ENCODE data around the gene CSRP1. TPM values are rescaled to one million over a fixed set of nuclear protein-coding genes. Genes with fewer than 3 reads are reported as not detected.
A peak's percentile ranks its signal among the peaks of the same experiment; 100 is the strongest.
"Not testable (repeated sequence)": the region's sequence is repeated elsewhere in the genome, so short reads cannot be mapped to it uniquely, and the experiment has no call there.

Gene CSRP1
- polyA plus RNA-seq, 1 donor from 2014 or later = 53.4 TPM

DNA sequence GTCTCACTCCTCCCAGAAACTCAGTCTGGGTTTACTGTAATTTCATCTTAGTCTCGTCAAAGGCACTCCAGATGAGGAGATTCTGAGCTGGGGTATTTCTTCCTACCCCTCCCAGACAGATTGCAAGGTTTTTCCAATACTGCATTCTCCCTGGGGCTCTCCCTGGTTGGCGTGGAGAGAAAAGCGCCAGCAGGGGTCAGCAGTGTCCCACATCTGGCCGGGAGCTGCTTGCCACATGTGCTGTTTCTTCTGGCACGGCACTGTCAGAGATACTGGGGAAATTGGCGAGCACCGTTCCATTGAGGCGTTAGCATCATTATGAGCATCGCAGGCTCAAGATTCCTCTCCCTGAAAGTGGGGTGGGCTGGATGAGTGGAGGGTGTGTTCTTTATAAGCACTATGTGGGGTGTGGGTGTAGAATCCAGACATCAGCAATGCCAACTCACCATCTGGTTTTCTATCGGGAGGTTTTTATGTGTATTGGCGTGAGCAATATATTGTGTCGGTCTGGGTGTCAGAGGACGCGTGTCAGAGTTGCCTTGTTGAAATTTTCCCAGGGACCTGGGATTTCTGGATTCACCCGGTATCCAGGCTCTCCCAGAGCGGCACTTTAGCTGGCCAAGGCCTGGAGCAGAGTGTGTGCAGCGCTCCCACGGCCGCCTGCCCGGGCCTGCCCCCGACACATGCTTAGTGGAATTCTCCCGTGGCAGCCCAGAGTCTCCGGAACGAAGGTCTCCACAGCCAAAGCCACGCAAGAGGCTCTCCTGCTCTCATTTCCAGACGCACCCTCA lies 24.0 kb upstream of the CSRP1 start:
- peaks cover 6% of the 10 kb centered on the region for H3K27me3 Mint-ChIP-seq
- H3K27ac Mint-ChIP-seq = no peak overlapping the region
- peaks cover 11% of the 10 kb centered on the region for H3K36me3 Mint-ChIP-seq
- H3K9me3 Mint-ChIP-seq = peaks cover 0 to 1% (median 0%) of the 10 kb centered on the region in 3 donors
- no peak overlapping the region for H3K4me3 Mint-ChIP-seq
- H3K4me1 Mint-ChIP-seq = peaks cover 0 to 2% (median 1%) of the 10 kb centered on the region in 3 donors

GRCh38 chr1:201528631-201529252 lies 21.8 kb upstream of the CSRP1 start:
- H3K27me3 Mint-ChIP-seq = peaks cover 1% of the 10 kb centered on the region
- H3K36me3 Mint-ChIP-seq = peaks cover 19% of the 10 kb centered on the region
- no peak overlapping the region for H3K27ac Mint-ChIP-seq
- no peaks in the 10 kb centered on the region for H3K4me1 Mint-ChIP-seq
- no peak overlapping the region for H3K4me3 Mint-ChIP-seq
- H3K9me3 Mint-ChIP-seq = peaks cover 0 to 1% (median 0%) of the 10 kb centered on the region in 3 donors

GRCh38 chr1:201527879-201528278 lies 21.0 kb upstream of the CSRP1 start:
- Mint-ChIP-seq H3K36me3 (peaks cover 20% of the 10 kb centered on the region), H3K4me1 (no peaks in the 10 kb centered on the region), H3K27ac (no peak overlapping the region), H3K4me3 (no peak overlapping the region), H3K27me3 (peaks cover 1% of the 10 kb centered on the region), H3K9me3 (peaks cover 0 to 1% (median 0%) of the 10 kb centered on the region in 3 donors)

- H3K9me3 Mint-ChIP-seq = peaks cover 0 to 4% (median 0%) of the 10 kb centered on the region in 3 donors
- H3K4me3 Mint-ChIP-seq = no peak overlapping the region
- no peak overlapping the region for H3K27ac Mint-ChIP-seq
- no peaks in the 10 kb centered on the region for H3K4me1 Mint-ChIP-seq
- H3K36me3 Mint-ChIP-seq = peaks cover 25% of the 10 kb centered on the region
- H3K27me3 Mint-ChIP-seq = no peaks in the 10 kb centered on the region
Observed at GRCh38 chr1:201525193-201525778, 18.4 kb upstream of the CSRP1 start.

GRCh38 chr1:201520046-201520575 lies 13.2 kb upstream of the CSRP1 start:
- H3K4me1 Mint-ChIP-seq, H3K9me3 Mint-ChIP-seq, H3K27ac Mint-ChIP-seq, H3K27me3 Mint-ChIP-seq, H3K4me3 Mint-ChIP-seq: not testable (repeated sequence)
- peaks cover 16% of the 10 kb centered on the region for H3K36me3 Mint-ChIP-seq

DNA sequence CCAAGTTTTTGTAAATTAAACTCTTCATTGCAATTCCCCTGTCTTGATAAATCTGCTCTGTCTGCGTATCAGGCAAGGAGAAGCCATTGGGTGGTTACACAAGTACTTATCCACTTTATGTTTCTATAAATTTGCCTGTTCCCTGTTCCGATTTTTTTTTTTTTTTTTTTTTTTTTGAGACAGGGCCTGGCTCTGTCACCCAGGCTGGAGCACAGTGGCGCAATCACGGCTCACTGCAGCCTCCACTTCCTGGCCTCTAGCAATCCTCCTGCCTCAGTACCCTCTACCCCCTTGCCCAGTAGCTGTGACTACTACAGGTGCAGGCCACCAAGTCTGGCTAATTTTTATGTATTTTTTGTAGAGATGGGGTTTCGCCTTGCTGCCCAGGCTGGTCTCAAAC lies 11.1 kb upstream of the CSRP1 start:
- peaks cover 0 to 1% (median under 1%) of the 10 kb centered on the region in 3 donors for H3K4me1 Mint-ChIP-seq
- H3K4me3 Mint-ChIP-seq = no peak overlapping the region
- H3K36me3 Mint-ChIP-seq = peaks cover 9% of the 10 kb centered on the region
- H3K27ac Mint-ChIP-seq = no peak overlapping the region
- no peaks in the 10 kb centered on the region for H3K27me3 Mint-ChIP-seq
- peaks cover 0 to 3% (median 0%) of the 10 kb centered on the region in 3 donors for H3K9me3 Mint-ChIP-seq

- Mint-ChIP-seq H3K27ac (no peak overlapping the region), H3K4me3 (no peak overlapping the region), H3K27me3 (no peaks in the 10 kb centered on the region), H3K9me3 (peaks cover 0 to 3% (median 0%) of the 10 kb centered on the region in 3 donors), H3K36me3 (peaks cover 9% of the 10 kb centered on the region), H3K4me1 (peaks cover 2 to 5% (median 4%) of the 10 kb centered on the region in 3 donors)
Observed at GRCh38 chr1:201517631-201518030, 10.7 kb upstream of the CSRP1 start.

DNA sequence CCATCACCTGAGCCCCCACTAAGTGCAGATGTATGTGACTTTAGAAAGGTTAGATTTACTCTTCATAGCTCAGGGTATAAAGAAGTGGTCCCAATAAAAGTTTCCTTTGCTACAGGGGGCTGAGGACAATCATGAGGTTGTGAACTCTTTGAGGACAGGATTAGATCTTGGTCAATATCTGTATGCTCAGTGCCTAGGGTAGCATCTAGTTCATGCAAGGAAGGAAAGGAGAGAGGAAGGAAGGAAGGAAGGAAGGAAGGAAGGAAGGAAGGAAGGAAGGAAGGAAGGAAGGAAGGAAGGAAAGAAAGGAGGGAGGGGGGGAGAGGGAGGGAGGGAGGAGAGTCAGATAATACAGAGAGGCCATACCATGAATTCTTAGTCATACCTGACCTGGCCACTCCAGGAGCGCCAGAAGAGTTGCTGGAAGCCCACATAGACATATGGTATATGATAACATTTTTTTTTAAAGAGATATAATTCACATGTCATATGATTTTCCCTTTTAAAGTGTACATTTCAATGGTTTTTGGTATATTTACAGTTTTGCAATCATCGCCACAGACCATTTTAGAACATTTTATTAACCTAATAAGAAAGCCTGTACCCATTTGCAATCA lies 9.7 kb upstream of the CSRP1 start:
- no peaks in the 10 kb centered on the region for H3K9me3 Mint-ChIP-seq
- H3K4me1 Mint-ChIP-seq = peaks cover 7 to 10% (median 8%) of the 10 kb centered on the region in 3 donors
- peaks cover 7% of the 10 kb centered on the region for H3K36me3 Mint-ChIP-seq
- H3K4me3 Mint-ChIP-seq = no peak overlapping the region
- H3K27ac Mint-ChIP-seq = no peak overlapping the region
- H3K27me3 Mint-ChIP-seq = no peaks in the 10 kb centered on the region

DNA sequence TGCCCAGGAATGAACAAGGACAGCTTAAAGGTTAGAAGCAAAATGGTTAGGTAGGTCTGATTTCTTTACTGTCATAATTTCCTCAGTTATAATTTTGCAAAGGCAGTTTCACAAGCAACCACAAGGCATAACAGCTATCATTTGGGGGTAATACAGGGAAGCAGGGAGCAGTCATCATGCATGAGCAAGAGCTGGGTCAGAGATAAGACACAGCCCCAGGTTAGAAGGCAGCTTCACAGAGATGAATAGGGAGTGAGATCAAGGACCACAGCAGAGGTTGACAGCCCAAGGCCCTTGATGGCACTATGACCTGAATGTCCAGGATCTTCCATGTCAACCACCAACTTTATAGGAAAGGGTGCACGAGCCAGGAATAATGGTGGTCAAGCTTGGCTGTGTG lies 9.0 kb upstream of the CSRP1 start:
- H3K4me1 Mint-ChIP-seq = peaks cover 7 to 13% (median 12%) of the 10 kb centered on the region in 3 donors
- no peaks in the 10 kb centered on the region for H3K9me3 Mint-ChIP-seq
- H3K27me3 Mint-ChIP-seq = no peaks in the 10 kb centered on the region
- H3K27ac Mint-ChIP-seq = no peak overlapping the region
- H3K4me3 Mint-ChIP-seq = no peak overlapping the region
- H3K36me3 Mint-ChIP-seq = peaks cover 7% of the 10 kb centered on the region

- H3K27me3 Mint-ChIP-seq = no peaks in the 10 kb centered on the region
- H3K4me3 Mint-ChIP-seq = no peak overlapping the region
- H3K4me1 Mint-ChIP-seq = peaks cover 7 to 15% (median 13%) of the 10 kb centered on the region in 3 donors
- peaks cover 3% of the 10 kb centered on the region for H3K36me3 Mint-ChIP-seq
- H3K9me3 Mint-ChIP-seq = no peaks in the 10 kb centered on the region
- peak overlapping the region in 1 of 3 donors; percentile 23 for H3K27ac Mint-ChIP-seq
Observed at GRCh38 chr1:201515062-201515750, 8.3 kb upstream of the CSRP1 start.

DNA sequence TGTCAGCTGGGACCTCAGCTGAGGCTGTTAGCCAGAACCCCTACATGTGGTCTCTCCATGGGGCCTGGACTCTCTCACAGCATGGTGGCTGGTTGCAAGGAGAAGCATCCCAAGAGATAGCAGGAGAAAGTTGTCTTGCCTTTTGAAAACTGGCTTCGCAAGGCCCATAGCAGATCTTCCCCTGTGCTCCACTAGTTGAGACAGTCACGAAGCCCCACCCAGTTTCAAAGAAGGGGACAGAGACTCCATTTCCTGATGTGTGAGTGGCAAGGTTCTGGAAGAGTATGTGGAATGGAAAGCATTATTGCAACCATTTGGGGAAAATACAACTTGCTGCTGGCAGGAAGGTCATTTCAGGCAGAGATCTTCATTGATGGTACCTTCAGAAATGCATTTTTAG lies 7.5 kb upstream of the CSRP1 start:
- Mint-ChIP-seq H3K27ac (peak overlapping the region in 1 of 3 donors; percentile 23), H3K36me3 (peaks cover 3% of the 10 kb centered on the region), H3K9me3 (no peaks in the 10 kb centered on the region), H3K4me1 (peaks cover 7 to 16% (median 13%) of the 10 kb centered on the region in 3 donors), H3K4me3 (no peak overlapping the region), H3K27me3 (no peaks in the 10 kb centered on the region)

GRCh38 chr1:201513498-201514243 lies 6.7 kb upstream of the CSRP1 start:
- H3K4me3 Mint-ChIP-seq = peak overlapping the region in 1 of 4 donors; percentile 34
- no peaks in the 10 kb centered on the region for H3K9me3 Mint-ChIP-seq
- H3K27ac Mint-ChIP-seq = no peak overlapping the region
- peaks cover 9 to 21% (median 13%) of the 10 kb centered on the region in 3 donors for H3K4me1 Mint-ChIP-seq
- H3K36me3 Mint-ChIP-seq = peaks cover 3% of the 10 kb centered on the region
- no peaks in the 10 kb centered on the region for H3K27me3 Mint-ChIP-seq

DNA sequence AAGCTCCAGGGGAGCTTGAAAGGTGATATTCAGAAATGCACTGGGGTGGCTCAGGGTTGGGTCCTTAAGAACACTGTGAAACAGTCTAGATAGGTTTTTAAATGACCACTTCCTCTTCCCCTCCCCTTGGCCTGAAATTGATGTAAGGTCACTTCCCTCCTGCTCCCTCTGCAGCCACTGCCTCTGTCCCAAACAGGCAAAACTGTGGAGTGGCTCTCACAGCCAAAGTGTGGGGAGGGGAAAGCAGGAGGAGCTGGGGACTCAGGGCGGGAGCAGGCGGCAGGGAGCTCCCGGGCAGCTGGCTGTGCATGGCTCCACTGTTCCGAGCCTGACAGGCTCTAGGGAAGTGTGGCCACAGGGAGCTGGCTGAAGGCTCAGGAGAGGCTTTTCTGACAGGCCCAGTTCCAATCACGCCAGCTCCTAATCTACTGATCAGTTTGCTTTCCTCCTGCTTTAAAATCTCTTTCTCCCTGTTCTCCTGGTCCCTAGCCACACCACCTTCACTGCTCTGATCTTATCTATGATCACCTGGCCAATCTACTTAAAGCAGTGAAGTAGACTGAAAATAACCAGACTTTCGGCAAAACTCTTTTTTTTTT lies 5.1 kb upstream of the CSRP1 start:
- Mint-ChIP-seq H3K9me3 (no peaks in the 10 kb centered on the region), H3K36me3 (no peaks in the 10 kb centered on the region), H3K4me1 (peaks cover 12 to 26% (median 13%) of the 10 kb centered on the region in 3 donors), H3K27ac (peak overlapping the region in 2 of 3 donors; percentile 9), H3K27me3 (no peaks in the 10 kb centered on the region), H3K4me3 (peak overlapping the region in 1 of 4 donors; percentile 74)

Measured in IgD-negative memory B cell (primary cell).